HepG2 (cell line): ENCODE data around the gene ACTN1. TPM values are rescaled to one million over a fixed set of nuclear protein-coding genes. Genes with fewer than 3 reads are reported as not detected.

Source experiments
- CCAR2 ChIP-seq: fragments of 200-400 bp; formaldehyde crosslinking; optimal IDR thresholded peaks from 2 replicates; pipeline ENCODE3; 2018; ENCODE audit warnings: low read depth, mild to moderate bottlenecking, low read length, moderate library complexity
- CEBPB ChIP-seq: IDR thresholded peaks from 2 replicates; pipeline ENCODE4 v1.6.1; 2011; ENCODE audit warnings: low read depth, low read length, improper control_type of control experiment, borderline replicate concordance
- CENPBD1 ChIP-seq: sonication (generic); formaldehyde crosslinking; IDR thresholded peaks from 2 replicates; pipeline ENCODE4 v1.8.0; 2022; ENCODE audit warnings: missing genetic modification reagents, low read depth, mild to moderate bottlenecking, borderline replicate concordance
- ELF1 ChIP-seq: sonication (generic); formaldehyde crosslinking; IDR thresholded peaks from 2 replicates; pipeline ENCODE4 v1.4.0; 2020; ENCODE audit warnings: missing genetic modification reagents
- HDAC2 ChIP-seq: sonication (generic); formaldehyde crosslinking; IDR thresholded peaks from 2 replicates; pipeline ENCODE4 v1.4.0; 2020; ENCODE audit warnings: missing genetic modification reagents
- HMG20A ChIP-seq: IDR thresholded peaks from 2 replicates; pipeline ENCODE4 v1.6.1; 2016; ENCODE audit warnings: borderline replicate concordance
- HNRNPUL1 ChIP-seq: fragments of 200-400 bp; formaldehyde crosslinking; IDR thresholded peaks from 2 replicates; pipeline ENCODE4 v1.6.1; 2017; ENCODE audit warnings: low read depth, mild to moderate bottlenecking, low read length, moderate library complexity
- KAT8 ChIP-seq: IDR thresholded peaks from 2 replicates; pipeline ENCODE4 v1.6.1; 2016; ENCODE audit warnings: missing genetic modification reagents, missing compliant biosample characterization
- KDM1A ChIP-seq: IDR thresholded peaks from 2 replicates; pipeline ENCODE4 v1.6.1; 2016; ENCODE audit warnings: missing compliant biosample characterization
- MED13 ChIP-seq: sonication (generic); formaldehyde crosslinking; IDR thresholded peaks from 2 replicates; pipeline ENCODE4 v1.5.0; 2020; ENCODE audit warnings: missing genetic modification reagents
- MIER2 ChIP-seq: IDR thresholded peaks from 2 replicates; pipeline ENCODE4 v1.6.1; 2016; ENCODE audit warnings: missing biosample characterization, missing genetic modification reagents
- NCOA2 ChIP-seq: sonication (generic); formaldehyde crosslinking; IDR thresholded peaks from 2 replicates; pipeline ENCODE4 v1.8.0; 2022; ENCODE audit warnings: inconsistent platforms
- NPAS2 ChIP-seq: sonication (generic); formaldehyde crosslinking; IDR thresholded peaks from 2 replicates; pipeline ENCODE4 v1.8.0; 2022; ENCODE audit warnings: mild to moderate bottlenecking, missing genetic modification reagents, borderline replicate concordance
- SKIL ChIP-seq: sonication (generic); formaldehyde crosslinking; IDR thresholded peaks from 2 replicates; pipeline ENCODE4 v1.8.0; 2022; ENCODE audit warnings: missing genetic modification reagents, mild to moderate bottlenecking, moderate library complexity, borderline replicate concordance
- SNAPC2 ChIP-seq: sonication (generic); formaldehyde crosslinking; IDR thresholded peaks from 2 replicates; pipeline ENCODE4 v1.8.1; 2022; ENCODE audit warnings: mild to moderate bottlenecking, missing genetic modification reagents
- TFDP1 ChIP-seq: IDR thresholded peaks from 2 replicates; pipeline ENCODE4 v1.6.1; 2016; ENCODE audit warnings: missing compliant biosample characterization, missing genetic modification reagents, borderline replicate concordance
- TFE3 ChIP-seq: IDR thresholded peaks from 2 replicates; pipeline ENCODE4 v1.6.1; 2016
- ZNF331 ChIP-seq: sonication (generic); formaldehyde crosslinking; IDR thresholded peaks from 2 replicates; pipeline ENCODE4 v1.4.0; 2020; ENCODE audit warnings: missing genetic modification reagents
- ZNF430 ChIP-seq: sonication (generic); formaldehyde crosslinking; IDR thresholded peaks from 2 replicates; pipeline ENCODE4 v1.9.0; 2021; ENCODE audit warnings: mild to moderate bottlenecking, missing genetic modification reagents
- ZNF619 ChIP-seq: sonication (generic); formaldehyde crosslinking; IDR thresholded peaks from 2 replicates; pipeline ENCODE4 v1.4.0; 2020; ENCODE audit warnings: mild to moderate bottlenecking, missing genetic modification reagents
- ZNF644 ChIP-seq: IDR thresholded peaks from 2 replicates; pipeline ENCODE4 v1.6.1; 2016; ENCODE audit warnings: low read depth
- ZNF652 ChIP-seq: IDR thresholded peaks from 2 replicates; pipeline ENCODE4 v1.6.1; 2016; ENCODE audit warnings: low read depth, borderline replicate concordance
- ZNF720 ChIP-seq: sonication (generic); formaldehyde crosslinking; IDR thresholded peaks from 2 replicates; pipeline ENCODE4 v1.4.0; 2020; ENCODE audit warnings: missing genetic modification reagents
- ZNF768 ChIP-seq: sonication (generic); formaldehyde crosslinking; IDR thresholded peaks from 2 replicates; pipeline ENCODE4 v1.4.0; 2020; ENCODE audit warnings: missing genetic modification reagents
- polyA plus RNA-seq, 8 experiments: library from polyadenylated mRNA; depleted of rRNA in 3 of 8; stranded (reverse) in 7 of 8; unstranded in 1 of 8; fragments of >200 nt; fragmentation: Illumina TruSeq in 4 of 8; extraction: Trizol in 4 of 8; gene quantifications; 2 replicates each; pipeline versions ENCODE4 v1.2.1 to v1.2.3, GENCODE V29; 2011 to 2016; ENCODE audit warnings: low read depth in 4 of 8, missing spikeins in 1 of 8, mixed read lengths in 1 of 8; ENCODE audit not compliant: insufficient read depth in 1 of 8
- total RNA-seq, 5 experiments: library from RNA; depleted of rRNA; stranded (reverse); fragments of >200 nt; fragmentation: Illumina TruSeq; extraction: Trizol; gene quantifications; 2 replicates each; pipeline ENCODE4 v1.2.3, GENCODE V29; 2016; ENCODE audit warnings: low read depth in 1 of 5
- TF ChIP-seq, protein P1 (sequence below), 2 experiments: fragments of 450-650 bp in 1 of 2; sonication (generic) in 1 of 2; formaldehyde crosslinking; IDR thresholded peaks; 2 replicates each; pipeline versions ENCODE4 v1.5.0 to v1.8.0; 2020 to 2022; ENCODE audit warnings: mild to moderate bottlenecking in 1 of 2, missing genetic modification reagents in 1 of 2

Gene ACTN1
- total and polyA plus RNA-seq, 2 of the 13 experiments (the other 11 are each of a cell fraction or from before 2014, with no cell fraction given): 58.6 to 162 TPM

- TF ChIP-seq ZNF331 (CRISPR knock-in tag): peak; percentile 23; the same call in 1 of the 2 replicates
- TF ChIP-seq ZNF430 (CRISPR knock-in tag): peak; percentile 41; the same call in 1 of the 2 replicates
- peak; percentile 49 for TF ChIP-seq NCOA2
- no peak for TF ChIP-seq NPAS2
- TF ChIP-seq HNRNPUL1: peak; percentile 92
- no peak for TF ChIP-seq ZNF652 (CRISPR knock-in tag)
- TF ChIP-seq CENPBD1 (CRISPR knock-in tag): no peak
- TF ChIP-seq ZNF720 (CRISPR knock-in tag): no peak
- peak; percentile 70; the same call in 1 of the 2 replicates for TF ChIP-seq ZNF619 (CRISPR knock-in tag)
- TF ChIP-seq HMG20A (CRISPR knock-in tag): peak; percentile 45; the same call in 1 of the 2 replicates
- 0 out of 2 replicates have a peak, but pooled peaks have one; percentile 30 for TF ChIP-seq SNAPC2 (CRISPR knock-in tag)
- TF ChIP-seq CEBPB: no peak
- peak; percentile 25; the same call in 1 of the 2 replicates for TF ChIP-seq KAT8 (CRISPR knock-in tag)
- TF ChIP-seq MIER2 (CRISPR knock-in tag): no peak
- peak; percentile 54; the same call in 1 of the 2 replicates for TF ChIP-seq ZNF644 (CRISPR knock-in tag)
- TF ChIP-seq CCAR2: no peak
- peak; percentile 85 for TF ChIP-seq ELF1 (CRISPR knock-in tag)
- TF ChIP-seq SKIL (CRISPR knock-in tag): peak; percentile 75
- TF ChIP-seq, protein P1, sequence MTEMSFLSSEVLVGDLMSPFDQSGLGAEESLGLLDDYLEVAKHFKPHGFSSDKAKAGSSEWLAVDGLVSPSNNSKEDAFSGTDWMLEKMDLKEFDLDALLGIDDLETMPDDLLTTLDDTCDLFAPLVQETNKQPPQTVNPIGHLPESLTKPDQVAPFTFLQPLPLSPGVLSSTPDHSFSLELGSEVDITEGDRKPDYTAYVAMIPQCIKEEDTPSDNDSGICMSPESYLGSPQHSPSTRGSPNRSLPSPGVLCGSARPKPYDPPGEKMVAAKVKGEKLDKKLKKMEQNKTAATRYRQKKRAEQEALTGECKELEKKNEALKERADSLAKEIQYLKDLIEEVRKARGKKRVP (CRISPR knock-in tag; IDR thresholded peaks at IDR 0.05): peak in 1 of 2 experiments; percentile 60; a peak in 1 of 4 replicates
- TF ChIP-seq ZNF768 (CRISPR knock-in tag): no peak
- peak; percentile 77; the same call in 1 of the 2 replicates for TF ChIP-seq KDM1A (CRISPR knock-in tag)
- peak; percentile 80 for TF ChIP-seq HDAC2 (CRISPR knock-in tag)
- no peak for TF ChIP-seq MED13 (CRISPR knock-in tag)
- TF ChIP-seq TFDP1: 0 out of 2 replicates have a peak, but pooled peaks have one; percentile 21
- peak; percentile 25; the same call in 1 of the 2 replicates for TF ChIP-seq TFE3 (CRISPR knock-in tag)
Observed at GRCh38 chr14:68938271-68939150, 40.6 kb downstream of the ACTN1 start (continued).
